DND-41 (cell line): ENCODE measurements around the gene LMO7.

Experiments used
- CTCF ChIP-seq: IDR thresholded peaks from 2 replicates; pipeline ENCODE4 v1.5.1; 2012; ENCODE audit warnings: borderline replicate concordance, low read length, moderate library complexity, mild to moderate bottlenecking; ENCODE audit not compliant: poor library complexity, severe bottlenecking; ENCODE audit errors: extremely low read depth
- EZH2 ChIP-seq: IDR thresholded peaks from 3 replicates; pipeline ENCODE4 v1.6.1; 2012; ENCODE audit warnings: borderline replicate concordance, low read depth, mild to moderate bottlenecking, moderate library complexity, low read length, inconsistent platforms; ENCODE audit not compliant: severe bottlenecking

DNA sequence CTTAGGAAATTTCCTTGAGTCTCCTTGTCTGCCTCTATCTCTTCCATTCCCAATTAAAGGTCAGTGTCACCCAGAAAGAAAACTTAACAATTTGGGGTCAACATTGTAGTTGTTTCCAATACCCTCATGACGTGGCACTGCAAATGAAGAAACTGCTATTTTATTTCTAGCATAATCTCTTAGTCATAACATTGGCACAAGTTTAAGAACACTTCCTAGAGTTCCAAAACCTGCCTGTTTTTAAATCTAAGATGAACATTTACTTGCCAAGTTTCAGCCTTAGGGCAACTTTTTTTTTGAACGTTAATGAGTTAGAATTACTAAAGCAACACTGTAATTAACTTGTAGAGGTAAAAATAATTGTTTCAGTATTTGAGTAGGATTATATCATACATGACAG, 108.0 kb downstream of the LMO7 start:
- no peak for TF ChIP-seq CTCF
- no peak for TF ChIP-seq EZH2
